Keratinocyte (primary cell): ENCODE measurements around the gene SPATA33.

Experiments used
- CTCF ChIP-seq, 3 experiments: IDR thresholded peaks in 1 of 3; conservative IDR thresholded peaks in 1 of 3; optimal IDR thresholded peaks in 1 of 3; 2 replicates in 2 of 3; 3 replicates in 1 of 3; pipeline versions ENCODE3 to v1.5.1; 2011; ENCODE audit warnings: low read length in 3 of 3, mild to moderate bottlenecking in 3 of 3, moderate library complexity in 2 of 3, control low read depth in 1 of 3, inconsistent platforms in 1 of 3; ENCODE audit not compliant: insufficient read depth in 2 of 3; ENCODE audit errors: extremely low read depth in 1 of 3
- EZH2 ChIP-seq: IDR thresholded peaks from one replicate; pipeline ENCODE4 v1.6.1; 2012; ENCODE audit warnings: inconsistent platforms, mild to moderate bottlenecking, low read length, moderate library complexity

GRCh38 chr16:89700649-89701424 is 43.2 kb downstream of the SPATA33 start:
- TF ChIP-seq CTCF (optimal IDR thresholded peaks at IDR 0.05 in 1 of 3, IDR thresholded peaks at IDR 0.05 in 1 of 3, conservative IDR thresholded peaks at IDR 0.05 in 1 of 3; ENCODE audit: extremely low read depth in 1 of 3, insufficient read depth in 2 of 3, low read length in 3 of 3) (peak; percentile 27 to 57 (median 45)), EZH2 (no peak)
